Measurements from ENCODE around the gene ATP10A.

- TF ChIP-seq POLR2AphosphoS5 (IDR thresholded peaks at IDR 0.05; ENCODE audit: low read depth, low read length) (no peak), POLR2A (IDR thresholded peaks at IDR 0.05; ENCODE audit: low read depth, low read length) (no peak), TAF1 (IDR thresholded peaks at IDR 0.05; ENCODE audit: low read depth, low read length) (no peak)
Measured at GRCh38 chr15:25879438-25879837, 16.3 kb upstream of the ATP10A start.
